Measurements from ENCODE around the gene NMT1.
A peak's percentile ranks its signal among the peaks of the same experiment; 100 is the strongest.
"Not testable (repeated sequence)": the region's sequence is repeated elsewhere in the genome, so short reads cannot be mapped to it uniquely, and the experiment has no call there.

Gene NMT1

GRCh38 chr17:45120558-45120957 is 59.4 kb downstream of the NMT1 start:
- DNase-seq (ENCODE audit: low read depth), result no peak

- no peak for DNase-seq (ENCODE audit: low read depth)
Observed at GRCh38 chr17:45121055-45121454, 59.9 kb downstream of the NMT1 start.

- DNase-seq (ENCODE audit: low read depth), result no peak
Observed at GRCh38 chr17:45123076-45123770, 62.1 kb downstream of the NMT1 start.

- no peak for DNase-seq (ENCODE audit: low read depth)
Observed at GRCh38 chr17:45123930-45124796, 63.0 kb downstream of the NMT1 start.

DNA sequence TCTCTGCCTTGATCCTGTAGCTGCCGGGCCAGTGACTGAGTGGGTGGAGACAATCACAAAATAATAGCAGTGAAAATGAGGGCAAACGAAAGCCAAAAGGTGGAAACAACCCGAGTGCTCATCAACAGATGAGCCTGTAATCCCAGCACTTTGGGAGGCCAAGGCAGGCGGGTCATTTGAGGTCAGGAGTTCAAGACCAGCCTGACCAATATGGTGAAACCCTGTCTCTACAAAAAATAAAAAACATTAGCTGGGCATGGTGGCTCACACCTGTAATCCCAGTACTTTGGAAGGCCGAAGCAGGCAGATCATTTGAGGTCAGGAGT is 63.6 kb downstream of the NMT1 start:
- DNase-seq (ENCODE audit: low read depth), result not testable (repeated sequence)

- no peak for DNase-seq (ENCODE audit: low read depth)
Observed at GRCh38 chr17:45125509-45125908, 64.4 kb downstream of the NMT1 start.

DNA sequence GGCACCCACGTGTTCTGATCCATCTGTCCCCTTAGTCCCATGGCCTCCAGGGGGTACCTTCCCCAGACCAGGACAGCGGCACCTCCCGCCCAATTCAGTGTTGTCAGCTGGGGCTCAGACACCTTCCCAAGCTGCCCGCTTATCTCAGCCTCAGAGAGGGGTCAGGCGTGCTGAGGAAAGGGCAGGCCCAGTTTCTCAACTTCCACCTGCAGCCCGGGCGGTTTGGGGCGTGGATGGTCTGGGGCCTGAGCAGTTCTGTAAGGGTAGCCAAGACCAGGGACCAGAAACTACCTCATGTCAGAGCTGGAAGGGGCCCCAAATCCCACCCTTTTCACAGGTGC is 66.1 kb downstream of the NMT1 start:
- no peak for DNase-seq (ENCODE audit: low read depth)

- DNase-seq (ENCODE audit: low read depth), result no peak
Observed at GRCh38 chr17:45127548-45128300, 66.6 kb downstream of the NMT1 start.

- no peak for DNase-seq (ENCODE audit: low read depth)
Observed at GRCh38 chr17:45128331-45128730, 67.2 kb downstream of the NMT1 start.

- DNase-seq (ENCODE audit: low read depth), result no peak
Observed at GRCh38 chr17:45128989-45129388, 67.9 kb downstream of the NMT1 start.

- DNase-seq (ENCODE audit: low read depth), result no peak
Observed at GRCh38 chr17:45129426-45129939, 68.4 kb downstream of the NMT1 start.

GRCh38 chr17:45129940-45130680 is 69.0 kb downstream of the NMT1 start:
- DNase-seq (ENCODE audit: low read depth), result no peak

DNA sequence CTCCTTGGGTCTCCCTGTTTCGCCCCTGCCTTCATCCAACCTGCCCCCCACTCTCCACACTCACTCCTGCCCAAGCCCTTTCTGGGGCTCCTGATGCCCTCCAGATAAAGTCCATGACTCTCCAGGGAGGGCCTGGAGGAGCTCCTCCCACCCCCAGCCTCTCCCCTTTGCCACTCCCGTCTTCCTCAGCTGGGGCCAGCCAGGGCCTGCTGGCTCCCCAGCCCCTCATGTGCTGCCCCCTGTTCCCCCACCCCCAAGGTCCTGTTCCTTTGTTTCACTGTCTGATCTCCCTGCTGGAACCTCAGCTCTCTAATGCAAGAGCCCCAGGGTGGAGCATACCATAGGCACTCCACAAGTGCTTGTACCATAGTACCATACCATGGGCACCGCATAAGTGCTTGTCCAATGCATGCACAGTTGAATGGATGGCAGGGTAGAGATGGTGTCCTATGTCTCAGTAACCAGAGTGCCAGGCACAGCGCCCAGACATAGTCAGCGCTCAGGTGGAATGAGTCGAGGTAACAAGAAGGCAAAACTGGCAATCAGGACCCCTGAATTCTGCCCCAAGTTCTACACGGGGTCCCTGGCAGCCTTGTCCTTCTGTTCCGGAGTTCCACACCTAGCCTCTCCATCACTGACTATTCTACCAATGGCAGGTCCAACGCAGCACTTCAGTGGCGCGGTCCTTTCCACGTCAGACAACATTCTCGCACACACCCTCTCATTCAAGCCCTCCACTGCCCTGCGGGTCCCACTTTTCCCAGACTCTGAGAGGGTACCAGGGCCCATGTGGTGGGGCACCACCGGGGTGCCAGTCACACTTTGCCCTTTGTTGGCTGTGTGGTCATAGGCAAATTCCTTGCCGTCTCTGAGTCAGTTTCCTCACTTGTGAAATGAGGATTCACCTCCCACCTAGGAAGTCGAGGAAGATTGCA is 69.8 kb downstream of the NMT1 start:
- DNase-seq (ENCODE audit: low read depth), result no peak

GRCh38 chr17:45131616-45132319 is 70.7 kb downstream of the NMT1 start:
- no peak for DNase-seq (ENCODE audit: low read depth)

DNA sequence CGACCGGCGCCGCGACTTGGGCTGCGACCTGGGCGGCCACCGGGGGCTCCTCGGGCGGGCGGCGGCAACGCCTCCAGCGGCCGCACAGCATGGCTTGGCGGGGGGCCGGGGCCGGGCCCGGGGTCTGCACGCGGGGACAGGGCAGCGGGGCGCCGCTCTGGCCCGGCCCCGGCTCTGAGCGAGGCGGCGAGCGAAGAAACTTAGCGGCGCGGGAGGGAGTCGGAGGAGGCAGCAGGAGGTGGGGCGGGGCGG is 71.1 kb downstream of the NMT1 start, which contains the start of gene PLCD3:
Gene PLCD3, minus strand, starts transcription at position 196 of the 252 bp plus-strand sequence. Its CDS starts 105 bp downstream, at position 91.
- no peak for DNase-seq (ENCODE audit: low read depth)

DNA sequence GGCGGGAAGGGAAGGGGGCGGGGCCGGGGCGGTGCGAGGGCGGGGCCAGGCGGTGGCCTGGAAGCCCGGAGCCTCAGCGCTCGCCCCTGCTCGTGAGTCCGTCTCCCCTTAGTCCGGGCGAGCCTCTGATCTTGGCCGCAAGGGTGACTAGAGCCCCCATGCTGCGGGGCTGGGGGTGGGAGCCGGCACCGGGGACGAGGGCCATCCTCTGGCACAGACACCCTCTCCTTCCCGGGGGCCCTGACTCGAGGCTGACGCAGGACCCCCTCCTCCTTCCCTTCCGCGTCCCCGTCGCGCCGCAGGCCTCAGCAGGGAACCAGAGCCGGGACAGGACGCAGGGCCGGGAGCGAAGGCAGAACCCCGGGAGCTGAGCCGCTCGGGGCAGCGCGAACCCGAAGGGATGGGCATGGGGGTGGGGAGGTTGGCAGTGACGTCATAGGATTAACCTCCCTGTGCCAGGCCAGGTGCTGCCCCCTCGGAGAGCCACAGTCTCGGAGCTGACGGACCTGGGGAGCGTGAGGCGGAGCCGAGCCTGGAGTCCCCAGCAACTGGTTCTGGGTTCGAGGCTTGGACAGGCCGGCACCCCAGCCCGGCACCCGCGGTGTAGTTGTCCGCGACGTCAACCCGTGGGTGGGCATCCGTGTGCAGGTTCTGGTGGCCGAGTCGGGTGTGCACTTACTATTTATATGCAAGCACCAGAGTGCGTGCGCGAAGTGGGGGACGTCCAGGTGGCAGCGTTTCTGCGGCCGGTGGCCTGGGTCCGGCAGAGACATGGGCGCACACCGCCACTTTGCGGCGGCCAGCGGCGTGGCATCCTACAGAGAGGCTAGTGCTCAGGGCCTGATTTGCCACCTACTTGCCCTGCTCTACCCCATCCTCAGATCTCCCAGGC is 71.7 kb downstream of the NMT1 start:
- DNase-seq (ENCODE audit: low read depth), result no peak

- DNase-seq (ENCODE audit: low read depth), result peak; percentile 94
Observed at GRCh38 chr17:45135192-45135977, 74.3 kb downstream of the NMT1 start, which contains the start of gene ACBD4. Gene ACBD4, plus strand, starts transcription at chr17:45135687. Its CDS starts 458 bp downstream, at chr17:45136145.
